ENCODE results near the gene RPS14. TPM values are rescaled to one million over a fixed set of nuclear protein-coding genes. Genes with fewer than 3 reads are reported as not detected.

The RPS14 gene
- total and polyA plus RNA-seq, 2 of the 4 experiments (the other 2 are of a cell fraction) = 6,296 to 7,310 TPM

DNA sequence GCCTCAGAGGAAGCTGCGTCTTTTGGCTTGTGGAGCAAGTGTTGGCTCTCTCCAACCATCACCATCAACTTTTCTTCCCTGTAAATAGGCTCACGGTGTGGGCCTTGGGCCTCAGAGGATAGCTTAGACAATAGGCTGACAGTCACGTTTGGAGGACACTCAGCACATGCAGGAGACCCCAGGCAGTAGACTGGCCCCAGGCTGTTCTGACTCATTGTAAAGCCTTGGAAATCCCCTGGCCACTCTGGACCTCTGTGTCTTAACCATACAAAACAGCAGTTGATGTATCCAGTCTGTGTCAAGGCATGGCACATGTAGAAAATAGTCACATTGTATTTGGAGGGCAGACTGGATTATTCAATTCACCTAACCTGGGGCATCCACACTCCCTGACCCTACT, 55.4 kb downstream of the RPS14 start:
- H2BK5ac ChIP-seq (ENCODE audit: low read depth, low read length, poor library complexity, severe bottlenecking) = peak overlapping the region; percentile 41
- ATAC-seq (ENCODE audit: low read depth) = peak; percentile 40
- no peak overlapping the region for H2BK20ac ChIP-seq (ENCODE audit: low read depth, low read length)
- DNase-seq = peak; percentile 84
- H3K9me1 ChIP-seq (ENCODE audit: insufficient read depth, low read length) = peaks cover 19% of the 10 kb centered on the region
- H4K5ac ChIP-seq (ENCODE audit: low read depth, low read length) = no peak overlapping the region
- H3K4me1 ChIP-seq (ENCODE audit: control insufficient read depth, insufficient read depth, low read length) = peaks cover 14% of the 10 kb centered on the region
- no peak overlapping the region; the same call in 1 of the 2 replicates for H3K14ac ChIP-seq (replicated peaks; ENCODE audit: low read depth, low read length)
- H4K8ac ChIP-seq (ENCODE audit: low read depth in 2 of 2, low read length in 2 of 2) = peak overlapping the region in 1 of 2 experiments; percentile 51; a peak in 1 of 4 replicates
- H2AK9ac ChIP-seq (replicated peaks; ENCODE audit: low read depth, low read length, poor library complexity) = peak overlapping the region; percentile 53
- H4K91ac ChIP-seq (ENCODE audit: insufficient read depth, low read depth, low read length) = no peak overlapping the region
- ChIA-PET POLR2A (ENCODE audit: unreplicated experiment) (no interaction called here), CTCF (no interaction called here)
- H3K79me1 ChIP-seq (ENCODE audit: low read depth in 1 of 2, low read length in 2 of 2) = peaks cover 0 to 7% of the 10 kb centered on the region in 2 experiments; a peak in 1 of 4 replicates
- no peak overlapping the region for H2BK15ac ChIP-seq (ENCODE audit: low read depth, low read length)
- H3K23ac ChIP-seq (ENCODE audit: low read depth, low read length) = no peak overlapping the region
- BruUV-seq (replicated peaks) = no TSS peak
- intact Hi-C loops (cut with micrococcal nuclease) = no loop called here
- H4K20me1 ChIP-seq (ENCODE audit: insufficient read depth, low read length) = peaks cover 4% of the 10 kb centered on the region; the same call in 1 of the 2 replicates
- 0 out of 2 replicates have a peak overlapping the region, but pooled peaks have one; percentile 17 for H3K4ac ChIP-seq (ENCODE audit: low read depth, low read length)
- peaks cover 59% of the 10 kb centered on the region for H3K36me3 ChIP-seq (ENCODE audit: control insufficient read depth, insufficient read depth, low read length)
- H3K9ac ChIP-seq (ENCODE audit: low read depth, low read length) = no peak overlapping the region
- no peak overlapping the region for H3K4me3 ChIP-seq (ENCODE audit: insufficient read depth, low read depth, low read length)
- H3K27ac ChIP-seq (ENCODE audit: insufficient read depth, low read length) = no peak overlapping the region
- no peak overlapping the region for H3K4me2 ChIP-seq (ENCODE audit: low read depth, low read length)
- in situ Hi-C loops (cut with MboI; ENCODE audit: low sequenced_read_pairs) = no loop called here
- H2BK120ac ChIP-seq (ENCODE audit: low read depth, low read length) = no peak overlapping the region; the same call in 1 of the 2 replicates
- dilution Hi-C loops (cut with HindIII; ENCODE audit: low sequenced_read_pairs, unreplicated experiment) = no loop called here
- H3K56ac ChIP-seq (ENCODE audit: extremely low read depth, insufficient read depth, low read length) = no peak overlapping the region
- no peak overlapping the region for H2AK5ac ChIP-seq (ENCODE audit: low read depth, low read length)
- 67% methylated on average over 1 of the region's 3 CpGs; no CpG with 5 or more reads in 1 of the 2 experiments for WGBS, 2 experiments (ENCODE audit: extremely low coverage in 2 of 2, insufficient read length in 1 of 2)
- no peaks in the 10 kb centered on the region for H3K27me3 ChIP-seq (ENCODE audit: control insufficient read depth, insufficient read depth, low read length)
- peak overlapping the region; percentile 32 for H2AFZ ChIP-seq (replicated peaks; ENCODE audit: low read length, poor library complexity)
- no peak overlapping the region for H3K18ac ChIP-seq (ENCODE audit: low read depth, low read length)
- TF ChIP-seq MAZ (IDR thresholded peaks at IDR 0.05; ENCODE audit: borderline replicate concordance, low read depth, low read length) (0 out of 2 replicates have a peak, but pooled peaks have one; percentile 12), FOS (IDR thresholded peaks at IDR 0.05; ENCODE audit: low read depth, low read length) (peak; percentile 24; the same call in 1 of the 2 replicates), BHLHE40 (IDR thresholded peaks at IDR 0.05; ENCODE audit: low read depth, low read length) (peak; percentile 95), RCOR1 (IDR thresholded peaks at IDR 0.05; ENCODE audit: insufficient replicate concordance, low read length) (no peak)
- H3K9me3 ChIP-seq (ENCODE audit: control insufficient read depth, insufficient read depth, low read length) = no peaks in the 10 kb centered on the region
